ENCODE data around the gene FAM171A2. TPM values are rescaled to one million over a fixed set of nuclear protein-coding genes. Genes with fewer than 3 reads are reported as not detected.
"Not testable (repeated sequence)": the region's sequence is repeated elsewhere in the genome, so short reads cannot be mapped to it uniquely, and the experiment has no call there.

The FAM171A2 gene
- total RNA-seq, 4 donors from 2014 or later = 0.42 to 2.0 (median 1.2) TPM

GRCh38 chr17:44375196-44376017 lies 11.8 kb upstream of the FAM171A2 start:
- Histone ChIP-seq H3K27me3 (peaks cover 0 to 25% (median 4%) of the 10 kb centered on the region in 4 donors), H3K9me3 (no peaks in the 10 kb centered on the region), H3K36me3 (no peaks in the 10 kb centered on the region), H3K27ac (replicated peaks in 1 of 4) (no peak overlapping the region), H3K4me3 (no peak overlapping the region), H3K4me1 (peaks cover 6 to 28% (median 23%) of the 10 kb centered on the region in 4 donors)
- DNase-seq (ENCODE audit: extremely low spot score) = no peak
- 84% methylated on average over 2 of the region's 22 CpGs for WGBS
- TF ChIP-seq EP300 (IDR thresholded peaks at IDR 0.05) (no peak), CTCF (IDR thresholded peaks at IDR 0.05) (no peak), POLR2AphosphoS5 (IDR thresholded peaks at IDR 0.05) (no peak), POLR2A (IDR thresholded peaks at IDR 0.05; ENCODE audit: low read depth) (no peak)
- intact Hi-C loops (cut with DNase I) = no loop called here

GRCh38 chr17:44374306-44375195 lies 10.9 kb upstream of the FAM171A2 start:
- intact Hi-C loops (cut with DNase I) = no loop called here
- TF ChIP-seq POLR2AphosphoS5 (IDR thresholded peaks at IDR 0.05) = no peak
- Histone ChIP-seq H3K27me3 (peaks cover 0 to 31% (median 4%) of the 10 kb centered on the region in 4 donors), H3K36me3 (no peaks in the 10 kb centered on the region), H3K9me3 (no peaks in the 10 kb centered on the region), H3K4me3 (no peak overlapping the region), H3K4me1 (peaks cover 6 to 28% (median 23%) of the 10 kb centered on the region in 4 donors), H3K27ac (replicated peaks in 1 of 4) (no peak overlapping the region)
- DNase-seq (ENCODE audit: extremely low spot score) = no peak
- WGBS = 44% methylated on average over 18 of the region's 31 CpGs

GRCh38 chr17:44372036-44372435 lies 8.4 kb upstream of the FAM171A2 start:
- DNase-seq (ENCODE audit: extremely low spot score) = no peak
- peaks cover 0 to 45% (median 8%) of the 10 kb centered on the region in 4 donors for H3K27me3 ChIP-seq
- intact Hi-C loops (cut with DNase I) = no loop called here
- H3K36me3 ChIP-seq = no peaks in the 10 kb centered on the region
- H3K4me1 ChIP-seq = peaks cover 6 to 26% (median 22%) of the 10 kb centered on the region in 4 donors
- no peak overlapping the region for H3K27ac ChIP-seq (replicated peaks in 1 of 4)
- WGBS = 78% methylated on average over 10 of the region's 10 CpGs
- no peaks in the 10 kb centered on the region for H3K9me3 ChIP-seq
- H3K4me3 ChIP-seq = no peak overlapping the region
- TF ChIP-seq POLR2A (IDR thresholded peaks at IDR 0.05; ENCODE audit: low read depth) (no peak), POLR2AphosphoS5 (IDR thresholded peaks at IDR 0.05) (no peak), CTCF (IDR thresholded peaks at IDR 0.05) (no peak), EP300 (IDR thresholded peaks at IDR 0.05) (no peak)

GRCh38 chr17:44369414-44370023 lies 5.9 kb upstream of the FAM171A2 start:
- H3K9me3 ChIP-seq; DNase-seq (ENCODE audit: extremely low spot score); H3K4me1 ChIP-seq; intact Hi-C loops (cut with DNase I); H3K27ac ChIP-seq (replicated peaks in 1 of 4); H3K36me3 ChIP-seq; H3K4me3 ChIP-seq: not testable (repeated sequence)
- H3K27me3 ChIP-seq = peaks cover 0 to 52% (median 5%) of the 10 kb centered on the region in 4 donors
- WGBS = 54% methylated on average over 17 of the region's 17 CpGs

- H3K27me3 ChIP-seq = peaks cover 0 to 46% (median 5%) of the 10 kb centered on the region in 4 donors
- H3K9me3 ChIP-seq; DNase-seq (ENCODE audit: extremely low spot score); H3K27ac ChIP-seq (replicated peaks in 1 of 4); intact Hi-C loops (cut with DNase I); H3K36me3 ChIP-seq; H3K4me3 ChIP-seq; H3K4me1 ChIP-seq: not testable (repeated sequence)
- WGBS = 86% methylated on average over 20 of the region's 42 CpGs
Measured at GRCh38 chr17:44368391-44369243, 5.0 kb upstream of the FAM171A2 start.

Measured in esophagus muscularis mucosa (tissue), 4 donors.